Bone marrow (tissue), 2 donors: ENCODE data around the gene FGGY.

Experiments used
- DNase-seq, 2 donors: peaks; one replicate each; lab custom pipeline; 2025; lab: John Stamatoyannopoulos, UW

Gene FGGY

DNA sequence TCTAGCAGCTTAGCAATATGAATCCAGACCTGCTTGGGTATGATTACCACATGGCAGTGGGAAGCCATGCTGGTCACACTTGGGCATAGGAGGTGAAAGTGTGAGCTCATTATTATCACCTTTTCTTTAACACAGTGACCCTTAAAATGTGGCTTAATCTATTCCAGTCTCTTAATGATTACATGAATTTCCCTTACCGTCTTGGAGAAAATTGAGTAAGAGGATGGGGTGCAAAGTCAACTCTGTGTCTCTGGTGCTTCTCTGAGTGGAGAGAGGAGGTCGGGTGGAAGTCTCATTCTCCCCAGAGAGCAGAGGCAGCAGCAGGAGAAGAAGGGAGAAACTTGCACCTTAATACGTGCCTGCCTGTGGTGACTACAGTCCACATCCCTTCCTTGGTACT, 91.3 kb downstream of the FGGY start:
- no peak for DNase-seq

DNA sequence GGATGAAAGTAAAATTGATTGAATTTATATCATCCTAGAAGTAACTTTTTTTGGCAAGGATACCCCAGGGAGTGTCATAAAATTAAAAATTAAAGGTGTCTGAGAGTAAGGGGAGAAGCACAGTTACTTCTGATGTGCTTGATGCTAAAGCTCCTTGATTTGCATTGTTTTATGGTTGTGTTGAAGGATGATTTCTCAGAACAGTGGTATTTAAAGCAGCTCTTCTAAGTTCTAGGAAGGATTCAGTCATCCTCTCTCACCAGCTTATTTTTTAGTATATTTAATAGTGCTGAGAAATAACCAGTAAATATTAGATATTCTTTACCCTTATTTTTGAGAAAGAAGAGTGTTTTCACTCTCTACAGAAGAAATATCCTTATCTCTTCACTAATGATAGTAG, 93.0 kb downstream of the FGGY start:
- no peak for DNase-seq

DNA sequence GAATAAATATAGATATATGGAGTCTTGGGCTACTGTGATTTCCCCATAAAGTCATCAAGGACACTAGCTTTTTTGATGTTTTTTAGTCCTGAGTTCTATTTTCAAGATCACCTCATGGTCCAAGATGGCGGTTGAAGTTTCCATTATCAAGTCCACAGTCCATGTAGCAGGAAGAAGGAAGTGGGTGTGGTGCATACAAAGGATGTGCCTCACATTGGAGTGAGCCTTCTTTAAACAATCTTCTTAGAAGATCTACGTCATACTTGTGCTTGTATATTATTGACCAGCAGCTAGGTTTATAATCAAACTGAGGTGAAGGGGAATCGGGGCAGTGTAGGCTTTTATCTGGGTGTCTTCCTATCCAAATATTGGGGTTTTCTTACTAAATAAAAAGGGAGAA, 93.4 kb downstream of the FGGY start:
- no peak for DNase-seq

DNA sequence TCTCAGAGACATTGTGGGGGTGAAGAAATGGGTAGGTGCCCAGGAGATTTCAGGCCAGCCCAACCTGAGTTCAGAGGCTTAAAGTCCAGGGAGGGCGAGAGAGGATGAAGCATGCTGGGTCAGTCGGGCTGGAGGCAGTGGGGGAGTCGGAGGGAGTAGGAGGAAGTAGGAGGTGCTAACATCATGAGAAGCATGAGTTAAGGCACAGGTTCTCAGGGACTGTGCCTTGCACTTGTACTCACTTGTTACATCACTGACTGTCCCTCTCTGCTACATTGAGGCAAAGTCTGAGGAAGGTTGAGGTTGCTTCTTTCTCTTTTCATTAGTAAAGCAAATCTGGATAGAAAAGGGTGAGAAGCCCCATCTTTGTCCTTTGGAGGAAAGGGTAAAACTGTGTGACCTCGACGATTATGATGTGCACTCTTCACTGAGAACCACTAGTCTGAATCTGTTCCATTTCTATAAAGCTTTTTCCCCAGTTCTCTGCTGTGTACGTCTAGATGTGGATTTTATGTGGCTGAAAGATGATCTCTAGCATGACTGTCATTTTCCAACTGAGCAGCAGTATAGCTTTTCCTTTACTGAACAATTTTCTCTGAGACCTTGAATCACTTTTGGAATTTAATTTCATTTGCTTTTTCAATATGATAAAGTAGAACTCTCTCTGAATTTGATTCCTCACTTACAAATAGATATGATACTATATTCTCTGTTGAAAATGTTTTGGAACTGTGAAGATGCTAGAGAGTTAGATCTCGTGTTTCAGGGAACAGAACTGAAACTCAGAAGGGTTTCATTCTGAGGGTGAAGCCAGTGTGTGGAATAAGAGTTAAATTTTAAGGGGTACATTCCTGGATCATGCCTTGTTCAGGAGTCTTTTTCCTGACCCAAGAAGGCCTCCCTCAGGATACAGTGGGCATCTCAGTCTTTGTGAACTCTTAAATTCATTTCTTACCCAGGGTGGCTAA, 94.6 kb downstream of the FGGY start:
- DNase-seq, result no peak

DNA sequence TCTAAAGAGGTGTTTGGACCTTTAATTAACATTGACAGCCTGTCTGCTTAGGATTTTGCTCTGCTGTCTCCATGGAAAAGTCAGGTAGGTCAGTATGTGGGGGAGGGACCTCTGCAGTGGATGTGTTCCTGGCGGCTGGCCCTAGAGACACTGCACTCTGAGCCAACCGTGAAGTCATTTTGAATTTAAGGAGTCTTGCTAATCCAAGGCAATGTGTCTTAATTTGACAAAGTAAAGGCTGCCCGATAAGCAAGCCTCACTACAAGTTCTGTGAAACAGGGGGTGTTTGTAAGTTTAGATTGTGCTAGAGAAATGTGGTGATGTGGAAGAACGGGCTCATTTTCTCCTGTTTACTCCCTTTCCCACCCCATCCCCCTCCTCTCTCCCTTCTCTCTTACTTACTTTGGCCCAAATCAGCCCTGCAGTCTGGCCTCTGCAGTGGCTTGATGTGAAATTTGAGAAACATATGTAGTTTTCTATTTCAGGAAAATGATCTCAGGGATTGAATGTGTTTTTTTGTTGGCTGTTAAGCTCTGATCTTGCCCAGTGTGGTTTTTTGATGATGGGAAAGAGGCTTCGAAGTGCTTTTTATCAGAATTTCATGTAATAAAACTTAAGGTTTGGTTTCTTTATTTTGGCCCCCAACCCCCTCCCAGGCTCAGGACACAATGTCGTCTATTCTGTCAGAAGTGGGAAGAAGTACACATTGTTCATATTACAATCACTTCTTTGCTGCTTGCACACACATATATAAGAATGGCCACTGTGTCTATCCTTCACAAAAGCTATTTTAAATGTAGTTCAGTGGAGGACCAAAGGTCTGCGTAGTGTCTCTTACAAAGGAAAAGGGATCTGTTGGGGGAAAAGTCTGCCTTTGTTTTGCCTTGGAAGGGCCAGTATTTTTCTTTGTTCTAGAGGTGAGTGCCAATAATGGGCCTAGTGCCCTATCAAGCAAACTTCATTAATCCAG, 96.6 kb downstream of the FGGY start:
- DNase-seq, result no peak

DNA sequence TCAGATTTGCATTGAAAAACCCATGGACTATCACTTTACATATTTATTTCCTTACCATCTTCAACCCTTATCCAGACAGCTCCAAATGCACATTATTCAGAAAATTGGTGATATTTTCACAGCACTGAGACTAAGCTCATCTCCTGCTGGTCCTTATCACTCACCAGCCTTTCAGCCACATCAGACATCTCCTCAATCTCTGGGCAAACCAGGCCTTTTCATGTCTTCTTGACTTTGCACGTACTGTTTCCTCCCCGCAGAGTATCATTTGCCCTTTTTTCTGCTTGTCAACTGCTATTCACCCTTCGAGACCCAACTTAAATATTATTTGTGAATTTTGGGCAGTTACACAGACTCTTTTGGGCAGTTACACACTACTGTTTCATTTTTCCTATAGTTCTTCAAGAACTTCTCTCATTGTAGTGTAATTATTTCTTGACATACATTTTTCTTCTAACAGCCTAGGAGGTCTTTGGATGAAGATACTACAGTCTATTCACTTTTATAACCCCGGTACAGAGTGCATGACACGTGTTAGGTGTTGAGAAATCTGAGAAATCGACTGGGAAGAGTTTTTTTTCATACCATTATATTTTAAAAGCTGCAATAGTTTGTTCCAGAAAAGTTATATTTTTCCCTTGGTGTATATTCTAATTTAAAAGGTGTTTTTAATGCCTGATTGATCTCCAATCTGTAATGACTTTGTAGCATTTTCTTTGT, 98.0 kb downstream of the FGGY start:
- DNase-seq, result no peak

DNA sequence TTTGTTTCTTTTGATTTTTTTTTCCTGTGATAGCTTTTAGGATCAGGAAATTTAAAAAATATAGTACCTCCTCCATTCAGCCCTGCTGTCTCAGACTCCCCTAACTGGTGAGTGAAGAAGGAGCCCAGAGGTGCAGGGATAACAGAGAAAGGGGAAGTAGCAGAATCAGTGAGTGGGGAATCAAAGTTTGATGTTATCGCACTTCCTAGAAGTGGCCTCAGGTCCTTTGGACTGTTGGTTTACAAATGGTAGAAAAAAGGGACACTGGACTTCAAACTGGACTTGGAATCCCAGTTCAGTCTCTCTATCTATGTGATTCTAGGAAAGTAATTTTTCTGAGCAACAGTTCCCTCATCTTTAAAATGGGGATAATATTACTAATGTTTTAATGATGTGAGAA, 99.5 kb downstream of the FGGY start:
- peak in 1 of 2 donors; percentile 28 for DNase-seq

DNA sequence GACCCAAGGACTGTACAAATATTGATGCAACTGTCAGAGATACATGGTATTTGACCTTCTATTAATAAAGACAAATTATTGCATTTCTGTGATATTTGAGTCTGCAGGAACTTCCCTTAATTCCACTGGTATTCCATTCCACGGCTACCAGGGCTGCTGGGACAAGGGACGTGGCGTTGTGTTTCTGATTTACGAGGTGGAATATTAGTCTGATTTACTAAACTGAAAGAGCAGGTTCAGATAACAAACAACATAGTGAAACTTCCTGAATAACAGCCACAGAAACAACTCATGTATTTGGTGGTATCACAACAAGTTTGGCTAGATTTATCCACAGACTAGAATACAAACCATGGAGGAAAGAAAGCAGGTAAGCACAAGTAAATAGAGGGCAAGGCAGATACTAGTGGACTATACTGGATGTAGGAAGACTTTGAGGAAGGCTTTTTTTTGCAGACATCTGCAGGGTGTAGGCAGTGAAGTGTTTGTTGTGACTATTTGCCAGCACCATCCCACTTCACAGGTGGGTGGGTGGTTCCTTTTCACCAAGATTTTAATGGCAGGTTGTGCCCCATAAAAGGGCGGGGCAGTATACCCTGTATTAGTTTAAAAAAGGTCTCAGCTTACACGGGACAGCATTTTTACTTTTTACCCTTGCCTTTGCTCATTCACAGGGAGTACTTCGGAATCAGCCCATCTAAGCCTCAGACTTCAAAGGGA, 100.4 kb downstream of the FGGY start:
- no peak for DNase-seq

DNA sequence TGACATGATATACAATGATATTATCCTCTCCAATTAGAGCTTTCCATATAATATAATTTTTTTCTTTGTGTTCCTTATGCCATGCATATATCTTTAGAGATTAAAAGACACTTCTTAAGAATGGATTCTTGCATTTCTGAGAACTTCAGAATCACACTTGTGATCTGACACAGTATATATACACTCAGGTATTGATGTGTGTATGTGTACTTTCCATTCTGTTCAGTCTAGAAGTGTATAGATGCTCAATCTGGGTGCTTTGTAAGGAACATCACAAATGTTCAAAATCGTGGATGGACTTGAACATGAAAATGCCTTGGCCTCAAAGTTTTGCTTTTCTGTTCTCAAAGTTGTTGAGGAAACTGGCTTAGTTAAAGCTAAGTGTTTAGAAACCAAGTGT, 102.7 kb downstream of the FGGY start:
- DNase-seq, result no peak

DNA sequence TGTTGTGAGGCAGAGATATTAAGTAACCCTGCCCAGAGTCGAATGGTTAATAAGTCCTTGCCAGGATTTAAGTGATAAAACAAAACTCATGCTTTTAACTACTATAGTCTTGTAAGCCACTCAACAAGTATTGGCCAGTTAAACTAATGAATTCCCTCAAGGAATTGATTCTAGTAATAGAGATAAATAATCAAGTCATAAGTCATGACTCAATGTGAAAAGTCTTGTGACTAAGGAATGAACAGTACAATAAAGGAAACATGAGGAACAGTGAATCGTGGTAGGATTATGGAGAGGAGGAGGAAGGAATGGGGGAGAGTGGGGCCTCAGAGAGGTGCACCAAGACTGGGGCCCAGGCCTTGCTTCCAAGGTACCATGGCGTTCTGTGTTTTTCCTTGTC, 104.7 kb downstream of the FGGY start:
- no peak for DNase-seq

DNA sequence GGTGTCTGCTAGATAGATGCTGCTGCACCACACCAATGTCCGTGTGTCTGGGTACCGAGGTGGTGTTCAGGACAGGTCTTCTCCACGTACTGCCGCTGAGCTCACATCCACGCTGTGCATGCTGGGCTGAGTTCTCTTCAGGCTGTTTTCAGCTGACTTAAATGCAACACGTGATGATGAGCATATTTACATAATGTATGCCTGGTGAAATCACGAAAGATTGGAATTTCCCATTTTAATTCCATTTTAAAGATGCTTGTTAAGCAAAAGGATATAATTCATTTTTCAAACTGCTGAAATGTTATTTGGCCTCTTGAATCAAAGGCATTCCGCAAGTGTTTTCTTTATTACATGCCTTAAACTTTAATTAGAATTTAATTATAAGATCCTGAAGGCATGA, 107.9 kb downstream of the FGGY start:
- DNase-seq, result no peak

DNA sequence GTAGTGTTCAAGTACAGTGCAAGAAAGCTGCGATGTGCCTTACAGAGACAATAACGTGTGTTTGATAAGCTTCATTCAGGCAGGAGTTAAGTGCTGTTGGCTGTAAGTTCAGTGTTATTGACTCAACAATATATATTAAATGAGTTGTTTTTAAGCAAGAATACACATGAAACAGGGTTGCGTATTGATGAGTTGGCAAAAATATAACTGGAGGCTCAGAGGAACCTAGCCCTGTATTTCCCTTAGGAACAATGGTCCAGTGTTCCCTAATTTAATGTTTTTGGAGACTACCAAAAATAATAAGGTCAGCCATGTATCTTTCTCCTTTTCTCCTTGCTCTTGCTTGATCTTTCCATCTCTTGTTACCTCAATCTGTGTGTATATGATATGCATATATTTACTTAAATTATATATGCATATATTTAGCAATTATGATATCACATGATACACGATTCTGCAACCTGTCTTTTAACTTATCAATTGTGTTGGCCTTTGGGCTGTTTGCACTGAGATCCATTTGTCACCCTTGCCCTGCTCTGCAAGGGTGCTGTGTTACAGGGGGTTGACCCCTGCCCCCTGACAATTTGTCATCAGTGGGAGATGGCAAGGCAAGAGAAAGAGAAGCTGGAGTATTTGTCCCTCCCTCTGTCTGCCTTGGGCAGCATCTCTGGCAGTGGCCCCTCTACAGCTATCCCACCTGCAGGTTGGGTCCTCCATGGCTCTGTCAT, 109.7 kb downstream of the FGGY start:
- no peak for DNase-seq

DNA sequence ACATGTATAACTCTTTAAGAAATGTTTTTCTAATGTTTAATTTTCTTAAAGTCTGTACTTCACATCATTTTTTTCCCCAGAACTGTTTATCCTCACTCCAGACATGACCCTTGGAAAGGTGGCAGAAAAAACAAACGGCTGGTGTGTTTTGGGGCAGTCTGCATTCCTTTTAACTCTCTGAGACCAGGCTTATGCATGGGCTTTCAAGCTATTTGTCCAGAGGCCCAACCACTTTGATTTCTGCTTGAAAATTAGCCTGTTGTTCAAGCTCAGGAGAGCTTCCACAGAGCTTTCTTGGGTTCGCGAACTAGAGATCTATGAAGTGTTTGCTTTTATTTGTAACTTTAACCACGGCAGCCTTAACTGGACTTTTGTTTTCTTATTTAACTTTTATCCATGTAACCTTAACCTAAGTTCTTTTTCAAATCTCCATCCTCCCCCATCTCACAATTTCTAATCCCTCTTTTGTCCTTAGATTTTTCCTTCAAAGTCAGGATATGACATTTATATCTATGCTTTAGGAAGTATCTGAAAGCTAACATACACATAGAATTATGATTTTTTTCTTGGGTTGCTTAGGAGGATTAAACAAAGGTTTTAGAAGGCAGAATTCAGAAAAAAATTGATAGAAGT, 111.8 kb downstream of the FGGY start:
- DNase-seq, result no peak

DNA sequence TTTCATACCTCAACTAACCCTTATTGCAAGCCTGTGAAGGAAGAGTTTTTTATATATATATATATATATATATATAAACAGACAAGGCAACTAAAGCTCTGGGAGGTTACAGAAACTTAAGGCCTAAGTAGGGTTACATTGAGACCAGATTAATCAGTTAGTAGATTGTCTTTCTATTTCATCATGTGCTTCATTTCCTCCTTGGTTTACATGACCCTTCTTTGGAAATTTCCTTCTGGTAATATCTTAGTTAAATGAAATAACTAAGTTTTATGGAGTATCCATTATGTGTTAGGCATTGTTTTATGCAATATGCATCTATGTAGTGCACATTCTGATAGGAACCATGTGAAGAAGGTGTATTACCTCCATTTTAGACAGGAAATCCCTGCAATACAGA, 112.7 kb downstream of the FGGY start:
- no peak for DNase-seq

DNA sequence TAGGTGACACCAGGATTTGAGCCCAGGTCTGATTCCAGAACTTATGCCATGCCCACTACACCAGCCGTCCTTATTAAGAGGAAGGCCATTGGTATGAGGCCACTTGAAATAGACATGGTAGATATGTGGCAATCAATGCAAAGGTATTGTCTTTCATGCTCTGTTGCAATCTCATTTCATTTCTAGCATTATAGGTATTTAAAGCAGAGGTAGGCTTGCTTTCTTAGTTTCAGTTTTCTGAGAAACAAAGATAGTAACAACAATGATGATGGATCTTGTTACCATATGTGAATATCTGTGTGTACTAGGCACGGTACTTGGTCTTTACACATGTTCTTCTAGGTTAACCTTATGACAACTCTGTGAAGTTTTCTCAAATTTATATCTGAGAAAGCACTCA, 113.1 kb downstream of the FGGY start:
- no peak for DNase-seq

DNA sequence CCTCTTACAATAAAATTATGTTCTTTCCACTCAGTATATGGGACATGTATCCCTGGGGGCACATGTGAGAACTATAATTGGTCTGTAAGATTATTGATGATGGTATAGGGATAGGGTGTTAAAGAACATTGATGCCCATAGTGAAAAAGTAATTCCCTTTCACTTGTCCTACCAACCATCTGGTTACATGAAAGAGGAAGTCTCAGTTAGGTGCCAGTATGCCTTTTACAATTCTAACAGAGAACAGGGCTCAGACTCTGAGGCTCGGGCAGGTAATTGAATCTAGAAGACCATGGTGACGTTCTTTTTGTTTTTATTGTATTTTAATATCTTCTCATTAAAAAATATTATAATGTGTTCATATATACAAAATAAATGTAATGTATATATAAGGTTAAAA, 113.6 kb downstream of the FGGY start:
- DNase-seq, result no peak

DNA sequence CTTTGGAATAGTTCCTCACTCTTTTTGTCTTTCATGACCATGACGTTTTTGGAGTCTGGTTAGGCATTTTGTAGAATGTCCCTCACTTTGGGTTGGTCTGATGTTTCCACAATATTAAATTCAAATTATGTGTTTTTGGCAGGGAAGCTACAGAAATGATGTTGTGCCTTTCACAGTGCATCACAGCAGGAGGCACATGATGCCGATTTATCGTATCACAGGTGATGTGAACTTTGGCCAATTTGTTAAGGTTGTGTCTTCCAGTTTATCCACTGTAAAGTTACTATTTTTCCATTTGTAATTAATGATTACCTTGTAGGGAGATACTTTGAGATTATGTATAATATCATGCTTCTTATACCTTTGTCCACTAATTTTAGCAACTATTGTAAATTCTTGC, 114.3 kb downstream of the FGGY start:
- no peak for DNase-seq

DNA sequence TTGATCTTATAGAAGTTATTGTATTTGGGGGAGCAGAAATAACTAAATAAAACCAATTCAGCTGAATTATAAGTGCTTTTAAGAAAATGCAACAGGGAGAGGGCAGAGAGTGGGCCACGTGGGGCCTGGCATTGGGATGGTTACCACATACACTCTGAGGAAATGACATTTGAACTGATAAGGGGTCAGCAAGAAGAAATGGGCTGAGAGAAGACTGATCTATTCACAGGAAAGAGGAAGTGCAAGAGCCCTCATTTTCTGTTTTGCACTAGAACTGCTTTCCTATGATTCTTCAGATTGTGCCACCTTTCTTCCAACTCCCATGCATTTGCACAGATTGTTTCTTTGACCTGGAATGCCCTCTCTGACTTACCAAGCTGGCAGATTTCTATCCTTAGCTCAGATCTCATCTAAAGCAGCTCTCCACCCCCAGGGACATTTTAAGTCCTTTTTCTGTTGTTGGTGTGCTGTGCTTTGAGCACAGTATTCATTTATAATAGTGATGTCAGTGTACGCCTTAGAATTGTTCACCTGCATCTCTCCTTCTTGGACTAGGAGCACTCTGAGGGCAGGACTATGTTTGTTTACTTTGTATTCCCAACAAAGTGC, 115.9 kb downstream of the FGGY start:
- peak in 1 of 2 donors; percentile 6 for DNase-seq

DNA sequence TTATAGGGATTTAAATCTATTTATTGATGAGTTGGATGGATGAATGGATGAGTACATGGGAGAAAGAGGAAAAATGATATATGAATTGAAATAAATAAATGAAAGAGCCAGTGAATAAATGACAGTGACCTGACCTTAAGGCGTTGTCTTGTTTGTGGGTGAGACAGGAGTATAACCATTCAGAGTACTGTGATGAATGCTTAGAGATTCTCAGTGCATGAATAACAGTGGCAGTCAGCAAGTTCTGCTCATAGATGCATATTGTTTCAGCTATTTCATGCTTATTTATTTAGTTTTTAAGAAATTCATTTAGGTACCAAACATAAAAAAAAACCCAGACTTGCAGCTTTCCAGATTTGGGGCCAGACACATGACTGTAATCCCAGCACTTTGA, 116.4 kb downstream of the FGGY start:
- DNase-seq, result no peak
